ENCODE measurements around the gene PRKCSH. TPM values are rescaled to one million over a fixed set of nuclear protein-coding genes. Genes with fewer than 3 reads are reported as not detected.

The PRKCSH gene
- total and polyA plus RNA-seq, 2 experiments from 2014 or later: 85.3 to 130 TPM

GRCh38 chr19:11387162-11388034, 48.0 kb upstream of the PRKCSH start:
- no peaks in the 10 kb centered on the region for H3K9me2 ChIP-seq (ENCODE audit: insufficient read depth)
- H3K4me2 ChIP-seq: no peak overlapping the region
- no peak overlapping the region for H3K4me3 ChIP-seq
- H3K27ac ChIP-seq (ENCODE audit: low read depth): no peak overlapping the region
- H3K27me3 Mint-ChIP-seq (ENCODE audit: insufficient read depth, low read depth, poor library complexity): peaks cover 8% of the 10 kb centered on the region
- H3K36me3 ChIP-seq (ENCODE audit: insufficient read depth): no peaks in the 10 kb centered on the region
- no peaks in the 10 kb centered on the region for H3K36me3 Mint-ChIP-seq (ENCODE audit: low read depth)
- peaks cover 3% of the 10 kb centered on the region; the same call in 1 of the 2 replicates for H3F3A ChIP-seq (replicated peaks; ENCODE audit: low read depth)
- H3K4me1 ChIP-seq (ENCODE audit: insufficient read depth): no peaks in the 10 kb centered on the region
- no peak overlapping the region for H2AFZ ChIP-seq
- no peaks in the 10 kb centered on the region for H3K79me2 ChIP-seq (replicated peaks; ENCODE audit: insufficient read depth)
- no peak overlapping the region for H3K27ac Mint-ChIP-seq
- ATAC-seq: no peak
- H3K9me3 Mint-ChIP-seq: peaks cover 10% of the 10 kb centered on the region; the same call in 2 of the 3 replicates
- TF ChIP-seq CREB1 (CRISPR knock-in tag; IDR thresholded peaks at IDR 0.05; ENCODE audit: low read depth): no peak
- no peak for TF ChIP-seq EZH2 (IDR thresholded peaks at IDR 0.05; ENCODE audit: low read depth, unreplicated experiment)
- no peak for TF ChIP-seq ZNF114 (CRISPR knock-in tag; IDR thresholded peaks at IDR 0.05)
- no peak for TF ChIP-seq CTCF (conservative IDR thresholded peaks at IDR 0.05; ENCODE audit: low read depth in 2 of 2)
- TF ChIP-seq ZNF331 (CRISPR knock-in tag; IDR thresholded peaks at IDR 0.05; ENCODE audit: low read depth): no peak
- no peak for TF ChIP-seq EZH2phosphoT487 (IDR thresholded peaks at IDR 0.05; ENCODE audit: unreplicated experiment)
- TF ChIP-seq STAT1 (IDR thresholded peaks at IDR 0.05; ENCODE audit: unreplicated experiment): no peak
- TF ChIP-seq REST (IDR thresholded peaks at IDR 0.05; ENCODE audit: unreplicated experiment): no peak
- no peak for TF ChIP-seq NANOG (IDR thresholded peaks at IDR 0.05; ENCODE audit: borderline replicate concordance)
- TF ChIP-seq JUNB (IDR thresholded peaks at IDR 0.05; ENCODE audit: unreplicated experiment): no peak
- TF ChIP-seq ZNF462 (CRISPR knock-in tag; IDR thresholded peaks at IDR 0.05): no peak
- no peak for TF ChIP-seq ETS1 (IDR thresholded peaks at IDR 0.05)
- TF ChIP-seq POLR2AphosphoS5 (IDR thresholded peaks at IDR 0.05; ENCODE audit: low read depth): no peak
- no peaks in the 10 kb centered on the region for H3K27me3 ChIP-seq (ENCODE audit: insufficient read depth)
- no peak overlapping the region for H3K4me3 Mint-ChIP-seq
- no peaks in the 10 kb centered on the region for H4K20me1 ChIP-seq (replicated peaks; ENCODE audit: insufficient read depth)
- peaks cover 8% of the 10 kb centered on the region for H3K4me1 Mint-ChIP-seq
- DNase-seq (ENCODE audit: low spot score): no peak

All from GM23338 (cell line).